Endothelial cell of umbilical vein (primary cell): Measurements from ENCODE around the gene NACA2.

Source experiments
- FOS ChIP-seq: IDR thresholded peaks from 2 replicates; pipeline ENCODE4 v1.6.1; 2011; ENCODE audit warnings: mild to moderate bottlenecking, low read length, moderate library complexity, borderline replicate concordance; ENCODE audit not compliant: insufficient read depth
- POLR2AphosphoS5 ChIP-seq: IDR thresholded peaks from 2 replicates; pipeline ENCODE4 v1.6.1; 2012; ENCODE audit warnings: low read depth, mild to moderate bottlenecking, control low read depth, low read length, moderate library complexity; ENCODE audit not compliant: insufficient read depth
- TF ChIP-seq, protein P1 (sequence below), 2 donors: IDR thresholded peaks; 1 replicate in 1 of 2; 2 replicates in 1 of 2; pipeline ENCODE4 v1.5.1; 2011; ENCODE audit warnings: low read length in 2 of 2, mild to moderate bottlenecking in 2 of 2, moderate library complexity in 2 of 2, control low read depth in 1 of 2, inconsistent platforms in 1 of 2, low read depth in 1 of 2; ENCODE audit not compliant: insufficient read depth in 1 of 2; ENCODE audit errors: extremely low read depth in 1 of 2

DNA sequence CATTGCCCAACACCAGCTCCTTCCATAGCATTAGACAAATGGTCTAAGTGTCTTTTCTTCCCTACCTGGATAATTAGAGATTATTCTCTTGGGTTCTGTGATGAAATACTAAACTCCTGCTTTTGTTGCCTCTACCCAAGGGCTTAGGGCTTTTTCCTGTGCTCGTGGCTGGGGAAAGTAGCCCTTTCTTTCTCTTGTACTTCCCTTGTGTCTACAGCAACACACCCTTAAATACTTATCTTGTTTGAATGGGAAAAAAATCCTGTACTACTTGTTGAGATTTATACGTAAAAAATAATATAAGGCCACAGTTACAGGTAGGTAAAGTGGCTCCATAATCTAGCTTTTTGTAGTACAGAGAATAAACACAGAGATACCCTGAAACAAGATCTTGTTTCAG, 7.0 kb upstream of the NACA2 start:
- TF ChIP-seq FOS (no peak), POLR2AphosphoS5 (no peak)
- TF ChIP-seq, protein P1, sequence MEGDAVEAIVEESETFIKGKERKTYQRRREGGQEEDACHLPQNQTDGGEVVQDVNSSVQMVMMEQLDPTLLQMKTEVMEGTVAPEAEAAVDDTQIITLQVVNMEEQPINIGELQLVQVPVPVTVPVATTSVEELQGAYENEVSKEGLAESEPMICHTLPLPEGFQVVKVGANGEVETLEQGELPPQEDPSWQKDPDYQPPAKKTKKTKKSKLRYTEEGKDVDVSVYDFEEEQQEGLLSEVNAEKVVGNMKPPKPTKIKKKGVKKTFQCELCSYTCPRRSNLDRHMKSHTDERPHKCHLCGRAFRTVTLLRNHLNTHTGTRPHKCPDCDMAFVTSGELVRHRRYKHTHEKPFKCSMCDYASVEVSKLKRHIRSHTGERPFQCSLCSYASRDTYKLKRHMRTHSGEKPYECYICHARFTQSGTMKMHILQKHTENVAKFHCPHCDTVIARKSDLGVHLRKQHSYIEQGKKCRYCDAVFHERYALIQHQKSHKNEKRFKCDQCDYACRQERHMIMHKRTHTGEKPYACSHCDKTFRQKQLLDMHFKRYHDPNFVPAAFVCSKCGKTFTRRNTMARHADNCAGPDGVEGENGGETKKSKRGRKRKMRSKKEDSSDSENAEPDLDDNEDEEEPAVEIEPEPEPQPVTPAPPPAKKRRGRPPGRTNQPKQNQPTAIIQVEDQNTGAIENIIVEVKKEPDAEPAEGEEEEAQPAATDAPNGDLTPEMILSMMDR (IDR thresholded peaks at IDR 0.05; ENCODE audit: extremely low read depth in 1 of 2, insufficient read depth in 1 of 2, low read depth in 1 of 2, low read length in 2 of 2): no peak
